CD14-positive monocyte (primary cell): ENCODE results near the gene SSU72. TPM values are rescaled to one million over a fixed set of nuclear protein-coding genes. Genes with fewer than 3 reads are reported as not detected.
A peak's percentile ranks its signal among the peaks of the same experiment; 100 is the strongest.
"Not testable (repeated sequence)": the region's sequence is repeated elsewhere in the genome, so short reads cannot be mapped to it uniquely, and the experiment has no call there.

ENCODE experiments used
- DNase-seq, 3 donors: peaks; one replicate each; pipeline ENCODE4 v3.0.0-alpha.2; 2011 to 2022
- H2AFZ ChIP-seq: 2 replicates; pipeline ENCODE4 v1.6.0; 2012; ENCODE audit warnings: mild to moderate bottlenecking, low read depth, low read length, inconsistent platforms; ENCODE audit not compliant: insufficient read depth, poor library complexity, severe bottlenecking
- H3K27ac ChIP-seq, 2 donors: 1 replicate in 1 of 2; 2 replicates in 1 of 2; pipeline ENCODE4 v1.5.1; 2012 to 2013; ENCODE audit warnings: low read length in 2 of 2, control low read depth in 1 of 2, inconsistent platforms in 1 of 2, low read depth in 1 of 2, mild to moderate bottlenecking in 1 of 2
- H3K27me3 ChIP-seq, 2 donors: one replicate each; pipeline versions ENCODE4 v1.6.0 to v1.6.1; 2011 to 2013; ENCODE audit warnings: low read length in 2 of 2; ENCODE audit not compliant: control insufficient read depth in 2 of 2, insufficient read depth in 2 of 2
- H3K36me3 ChIP-seq, 2 donors: replicated peaks in 1 of 2; 1 replicate in 1 of 2; 2 replicates in 1 of 2; pipeline versions ENCODE4 v1.5.1 to v1.6.1; 2012 to 2013; ENCODE audit warnings: low read length in 2 of 2, control low read depth in 1 of 2, inconsistent platforms in 1 of 2, mild to moderate bottlenecking in 1 of 2; ENCODE audit not compliant: insufficient read depth in 2 of 2, control insufficient read depth in 1 of 2
- H3K4me1 ChIP-seq, 2 donors: 1 replicate in 1 of 2; 2 replicates in 1 of 2; pipeline versions ENCODE4 v1.5.1 to v1.6.1; 2012 to 2013; ENCODE audit warnings: low read length in 2 of 2, control low read depth in 1 of 2, inconsistent platforms in 1 of 2, mild to moderate bottlenecking in 1 of 2, moderate library complexity in 1 of 2; ENCODE audit not compliant: insufficient read depth in 2 of 2, control insufficient read depth in 1 of 2
- H3K4me2 ChIP-seq: replicated peaks from 2 replicates; pipeline ENCODE3; 2012; ENCODE audit warnings: low read length, moderate library complexity, mild to moderate bottlenecking; ENCODE audit not compliant: poor library complexity, severe bottlenecking; ENCODE audit errors: extremely low read depth
- H3K4me3 ChIP-seq, 3 experiments: fragments of 200-600 bp in 1 of 3; sonication (generic) in 1 of 3; replicated peaks in 1 of 3; 1 replicate in 2 of 3; 2 replicates in 1 of 3; pipeline ENCODE4 v1.5.1; 2011 to 2013; ENCODE audit warnings: low read length in 3 of 3, mild to moderate bottlenecking in 3 of 3, control low read depth in 2 of 3, low read depth in 2 of 3, inconsistent platforms in 1 of 3, moderate library complexity in 1 of 3
- H3K79me2 ChIP-seq: 2 replicates; pipeline ENCODE4 v1.6.0; 2012; ENCODE audit warnings: mild to moderate bottlenecking, control low read depth, inconsistent platforms, low read length, moderate library complexity; ENCODE audit not compliant: insufficient read depth
- H3K9ac ChIP-seq: 2 replicates; pipeline ENCODE4 v1.6.0; 2017; ENCODE audit warnings: low read length, mild to moderate bottlenecking; ENCODE audit not compliant: insufficient read depth, poor library complexity, severe bottlenecking
- H3K9me3 ChIP-seq, 2 donors: replicated peaks in 1 of 2; 1 replicate in 1 of 2; 2 replicates in 1 of 2; pipeline versions ENCODE4 v1.5.1 to v1.6.1; 2012 to 2013; ENCODE audit warnings: low read length in 2 of 2, control low read depth in 1 of 2; ENCODE audit not compliant: control insufficient read depth in 1 of 2, insufficient read depth in 1 of 2
- H4K20me1 ChIP-seq: 2 replicates; pipeline ENCODE4 v1.6.0; 2012; ENCODE audit warnings: mild to moderate bottlenecking, low read length, control low read depth, moderate library complexity; ENCODE audit not compliant: insufficient read depth
- H3K27ac Mint-ChIP-seq, 7 donors: one replicate each; pipeline ENCODE4 v1.8.0; 2020; ENCODE audit warnings: mild to moderate bottlenecking in 7 of 7, mixed read lengths in 7 of 7, moderate library complexity in 6 of 7, inconsistent platforms in 2 of 7
- H3K27me3 Mint-ChIP-seq, 3 donors: one replicate each; pipeline ENCODE4 v1.8.0; 2021 to 2022; ENCODE audit warnings: low read depth in 3 of 3, mild to moderate bottlenecking in 3 of 3, mixed read lengths in 3 of 3, moderate library complexity in 3 of 3, inconsistent platforms in 1 of 3
- H3K36me3 Mint-ChIP-seq, 2 donors: one replicate each; pipeline ENCODE4 v1.8.0; 2020; ENCODE audit warnings: mixed read lengths in 2 of 2, inconsistent platforms in 1 of 2, mild to moderate bottlenecking in 1 of 2
- H3K4me1 Mint-ChIP-seq: one replicate; pipeline ENCODE4 v1.8.0; 2020; ENCODE audit warnings: mild to moderate bottlenecking, mixed read lengths
- H3K4me3 Mint-ChIP-seq, 2 donors: one replicate each; pipeline ENCODE4 v1.8.0; 2020; ENCODE audit warnings: mild to moderate bottlenecking in 2 of 2, mixed read lengths in 2 of 2, moderate library complexity in 1 of 2
- H3K9me3 Mint-ChIP-seq, 7 donors: one replicate each; pipeline ENCODE4 v1.8.0; 2020 to 2022; ENCODE audit warnings: mixed read lengths in 7 of 7, mild to moderate bottlenecking in 6 of 7, moderate library complexity in 6 of 7, inconsistent platforms in 2 of 7
- CTCF ChIP-seq: fragments of 200-600 bp; IDR thresholded peaks from one replicate; pipeline ENCODE4 v1.8.0; 2022; ENCODE audit warnings: antibody characterized with exemption, mild to moderate bottlenecking
- WGBS: methylation state at CpG from one replicate; pipeline ENCODE4 v1.1.5; 2013; ENCODE audit warnings: missing lambda C conversion rate; ENCODE audit not compliant: insufficient coverage; 5-methylcytosine and 5-hydroxymethylcytosine counted together
- intact Hi-C, 2 donors: fragments of 100-400 bp; cut with micrococcal nuclease; formaldehyde crosslinking; loops; one replicate each; pipeline versions ENCODE4 v1.15.0 to v1.15.1; 2023
- polyA plus RNA-seq, 3 donors: library from polyadenylated mRNA; depleted of rRNA in 1 of 3; unstranded in 2 of 3; stranded (reverse) in 1 of 3; fragments of 300-500 nt in 2 of 3; fragments of >200 nt in 1 of 3; fragmentation: Illumina TruSeq in 2 of 3; gene quantifications; 1 replicate in 2 of 3; 2 replicates in 1 of 3; pipeline ENCODE4 v1.2.3, GENCODE V29; 2012 to 2021

Gene SSU72
- polyA plus RNA-seq, 3 donors = 88.1 to 168 (median 138) TPM

DNA sequence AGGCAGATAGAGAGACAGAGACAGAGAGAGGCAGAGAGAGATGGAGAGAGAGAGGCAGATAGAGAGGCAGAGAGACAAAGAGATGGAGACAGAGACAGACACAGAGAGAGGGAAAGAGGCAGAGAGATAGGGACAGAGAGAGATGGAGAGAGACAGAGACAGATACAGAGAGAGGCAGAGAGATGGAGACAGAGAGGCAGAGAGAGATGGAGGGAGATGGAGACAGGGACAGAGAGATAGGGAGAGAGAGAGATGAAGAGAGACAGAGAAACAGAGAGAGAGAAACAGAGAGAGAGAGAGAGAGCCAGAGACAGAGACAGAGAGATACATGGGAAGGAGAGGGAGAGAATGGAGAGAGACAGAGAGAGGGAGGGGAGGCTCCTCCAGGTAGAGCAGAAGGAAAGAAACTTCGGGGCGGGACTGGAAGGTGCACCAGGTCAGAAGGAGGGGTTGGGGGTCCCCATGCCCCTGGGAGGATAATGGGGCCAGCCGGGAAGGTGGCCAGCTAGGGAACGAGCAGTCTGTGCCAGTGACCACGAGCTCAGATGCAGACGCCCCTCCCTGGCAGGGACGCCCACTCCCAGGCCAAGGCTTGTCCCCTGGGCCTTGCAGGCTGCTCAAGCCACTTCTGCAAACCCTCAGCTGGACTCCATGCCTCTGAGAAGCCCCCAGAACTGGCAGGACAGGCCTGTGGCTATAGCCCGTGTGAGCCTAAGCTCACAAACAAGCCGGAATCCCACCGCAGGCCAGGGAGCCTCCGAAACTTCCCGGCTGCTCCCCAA, 22.0 kb upstream of the SSU72 start:
- Histone ChIP-seq H4K20me1 (no peaks in the 10 kb centered on the region), H2AFZ (no peak overlapping the region), H3K4me2 (no peak overlapping the region), H3K9me3 (no peaks in the 10 kb centered on the region), H3K4me1 (peaks cover 25 to 39% of the 10 kb centered on the region in 2 donors), H3K27ac (no peak overlapping the region), H3K9ac (no peak overlapping the region), H3K79me2 (no peaks in the 10 kb centered on the region), H3K36me3 (no peaks in the 10 kb centered on the region), H3K4me3 (no peak overlapping the region), H3K27me3 (peaks cover 0 to 26% of the 10 kb centered on the region in 2 donors)
- intact Hi-C loops = no loop called here
- 49% methylated on average over 12 of the region's 12 CpGs for WGBS
- TF ChIP-seq CTCF = no peak
- Mint-ChIP-seq H3K36me3 (no peaks in the 10 kb centered on the region), H3K27me3 (peaks cover 10 to 17% (median 11%) of the 10 kb centered on the region in 3 donors), H3K9me3 (peaks cover 0 to 2% (median 0%) of the 10 kb centered on the region in 7 donors), H3K4me3 (no peak overlapping the region), H3K4me1 (peaks cover 19% of the 10 kb centered on the region), H3K27ac (no peak overlapping the region)
- DNase-seq = peak in 1 of 3 donors; percentile 4

GRCh38 chr1:1595341-1595740, 20.7 kb upstream of the SSU72 start:
- H3K9me3 ChIP-seq, H3K9me3 Mint-ChIP-seq, H3K27ac ChIP-seq, H3K4me2 ChIP-seq, H4K20me1 ChIP-seq, H3K4me3 ChIP-seq, H3K27ac Mint-ChIP-seq, H3K36me3 ChIP-seq, intact Hi-C loops, DNase-seq, H3K36me3 Mint-ChIP-seq, H3K79me2 ChIP-seq, H2AFZ ChIP-seq, H3K4me3 Mint-ChIP-seq, H3K9ac ChIP-seq: not testable (repeated sequence)
- Mint-ChIP-seq H3K4me1 (peaks cover 13% of the 10 kb centered on the region), H3K27me3 (peaks cover 11 to 14% (median 12%) of the 10 kb centered on the region in 3 donors)
- WGBS = 93% methylated on average over 2 of the region's 2 CpGs
- Histone ChIP-seq H3K27me3 (peaks cover 0 to 21% of the 10 kb centered on the region in 2 donors), H3K4me1 (peaks cover 13 to 25% of the 10 kb centered on the region in 2 donors)
